DND-41 (cell line): Measurements from ENCODE around the gene KRT13.
"Not testable (repeated sequence)": the region's sequence is repeated elsewhere in the genome, so short reads cannot be mapped to it uniquely, and the experiment has no call there.

Experiments
- ATAC-seq: fragments of 200-7000 bp; cut with Tn5 transposase; 3 replicates; pipeline ENCODE4 v1.9.1; 2021; ENCODE audit warnings: low read depth; ENCODE audit not compliant: insufficient read depth
- DNase-seq: peaks from one replicate; pipeline ENCODE4 v3.0.0-alpha.2; 2020
- H2AFZ ChIP-seq: 2 replicates; pipeline ENCODE4 v1.6.0; 2012; ENCODE audit warnings: low read depth, low read length
- H3K27ac ChIP-seq: 2 replicates; pipeline ENCODE4 v1.5.1; 2012; ENCODE audit warnings: low read length, inconsistent platforms
- H3K27me3 ChIP-seq: fragments of 200-600 bp; sonication (generic); 2 replicates; pipeline ENCODE4 v1.6.0; 2012; ENCODE audit warnings: low read length, mild to moderate bottlenecking, inconsistent platforms; ENCODE audit not compliant: insufficient read depth, poor library complexity
- H3K36me3 ChIP-seq: 2 replicates; pipeline ENCODE4 v1.5.1; 2012; ENCODE audit warnings: low read length, inconsistent platforms; ENCODE audit not compliant: insufficient read depth
- H3K4me1 ChIP-seq: 2 replicates; pipeline ENCODE4 v1.5.1; 2012; ENCODE audit warnings: mild to moderate bottlenecking, low read length; ENCODE audit not compliant: insufficient read depth
- H3K4me2 ChIP-seq: 2 replicates; pipeline ENCODE4 v1.6.0; 2012; ENCODE audit warnings: mild to moderate bottlenecking, moderate library complexity, low read length, inconsistent platforms; ENCODE audit not compliant: insufficient read depth
- H3K4me3 ChIP-seq, 2 experiments: fragments of 200-600 bp in 1 of 2; shearing (Covaris generic) in 1 of 2; 2 replicates each; pipeline ENCODE4 v1.5.1; 2012 to 2016; ENCODE audit warnings: inconsistent platforms in 2 of 2, low read length in 2 of 2, mild to moderate bottlenecking in 2 of 2, low read depth in 1 of 2, moderate library complexity in 1 of 2
- H3K79me2 ChIP-seq: 2 replicates; pipeline ENCODE4 v1.6.0; 2012; ENCODE audit warnings: low read length, inconsistent platforms; ENCODE audit not compliant: insufficient read depth
- H3K9ac ChIP-seq: 2 replicates; pipeline ENCODE4 v1.6.0; 2012; ENCODE audit warnings: low read depth, mild to moderate bottlenecking, inconsistent platforms, low read length, moderate library complexity
- H3K9me3 ChIP-seq: 2 replicates; pipeline ENCODE4 v1.5.1; 2012; ENCODE audit warnings: low read length, moderate library complexity, mild to moderate bottlenecking, inconsistent platforms; ENCODE audit not compliant: insufficient read depth, severe bottlenecking
- H4K20me1 ChIP-seq: 2 replicates; pipeline ENCODE4 v1.6.0; 2012; ENCODE audit warnings: low read length; ENCODE audit not compliant: insufficient read depth
- CTCF ChIP-seq: IDR thresholded peaks from 2 replicates; pipeline ENCODE4 v1.5.1; 2012; ENCODE audit warnings: borderline replicate concordance, low read length, moderate library complexity, mild to moderate bottlenecking; ENCODE audit not compliant: poor library complexity, severe bottlenecking; ENCODE audit errors: extremely low read depth
- EZH2 ChIP-seq: IDR thresholded peaks from 3 replicates; pipeline ENCODE4 v1.6.1; 2012; ENCODE audit warnings: borderline replicate concordance, low read depth, mild to moderate bottlenecking, moderate library complexity, low read length, inconsistent platforms; ENCODE audit not compliant: severe bottlenecking

KRT13 gene

GRCh38 chr17:41545829-41546410 lies 40.5 kb upstream of the KRT13 start:
- TF ChIP-seq EZH2 (no peak), CTCF (no peak)
- Histone ChIP-seq H3K27me3 (no peaks in the 10 kb centered on the region), H3K4me1 (peaks cover 3% of the 10 kb centered on the region; the same call in 1 of the 2 replicates), H3K36me3 (no peaks in the 10 kb centered on the region), H3K9me3 (no peaks in the 10 kb centered on the region), H3K9ac (no peak overlapping the region), H3K27ac (no peak overlapping the region), H4K20me1 (no peaks in the 10 kb centered on the region; the same call in 1 of the 2 replicates), H3K4me2 (no peak overlapping the region), H3K4me3 (no peak overlapping the region), H2AFZ (no peak overlapping the region), H3K79me2 (no peaks in the 10 kb centered on the region)
- ATAC-seq (no peak), DNase-seq (no peak)

- Histone ChIP-seq H3K9ac (no peak overlapping the region), H3K4me3 (no peak overlapping the region), H3K27ac (no peak overlapping the region)
These were observed 39.5 kb upstream of the KRT13 start for GRCh38 chr17:41544935-41545334.

GRCh38 chr17:41544491-41544892 lies 39.1 kb upstream of the KRT13 start:
- DNase-seq = no peak
- Histone ChIP-seq H3K27ac (no peak overlapping the region), H3K4me2 (no peak overlapping the region), H3K36me3 (no peaks in the 10 kb centered on the region), H3K4me3 (no peak overlapping the region), H3K4me1 (peaks cover 3% of the 10 kb centered on the region; the same call in 1 of the 2 replicates), H4K20me1 (no peaks in the 10 kb centered on the region; the same call in 1 of the 2 replicates), H3K9me3 (no peaks in the 10 kb centered on the region), H3K9ac (no peak overlapping the region), H2AFZ (no peak overlapping the region), H3K79me2 (no peaks in the 10 kb centered on the region), H3K27me3 (peaks cover 6% of the 10 kb centered on the region)
- ATAC-seq = no peak
- TF ChIP-seq EZH2 (no peak), CTCF (no peak)

More at GRCh38 chr17:41544935-41545334, 39.5 kb upstream of the KRT13 start:
- no peak overlapping the region for H3K4me2 ChIP-seq
- ATAC-seq (no peak), DNase-seq (no peak)
- no peaks in the 10 kb centered on the region for H3K79me2 ChIP-seq
- peaks cover 6% of the 10 kb centered on the region for H3K27me3 ChIP-seq
- no peaks in the 10 kb centered on the region for H3K9me3 ChIP-seq
- peaks cover 3% of the 10 kb centered on the region; the same call in 1 of the 2 replicates for H3K4me1 ChIP-seq
- H3K36me3 ChIP-seq = no peaks in the 10 kb centered on the region
- no peaks in the 10 kb centered on the region; the same call in 1 of the 2 replicates for H4K20me1 ChIP-seq
- H2AFZ ChIP-seq = no peak overlapping the region
- no peak for TF ChIP-seq EZH2
- no peak for TF ChIP-seq CTCF

GRCh38 chr17:41542786-41543185 lies 37.4 kb upstream of the KRT13 start:
- H3K36me3 ChIP-seq, H3K4me2 ChIP-seq: not testable (repeated sequence)

More at GRCh38 chr17:41542786-41543185, 37.4 kb upstream of the KRT13 start:
- ATAC-seq, H3K4me3 ChIP-seq, H2AFZ ChIP-seq, H3K9ac ChIP-seq, H3K27me3 ChIP-seq, H3K9me3 ChIP-seq, H3K27ac ChIP-seq, DNase-seq, H3K79me2 ChIP-seq, H3K4me1 ChIP-seq, H4K20me1 ChIP-seq: not testable (repeated sequence)
